GM12874 (cell line): Measurements from ENCODE around the gene CYB5RL.

ENCODE experiments used
- CTCF ChIP-seq: IDR thresholded peaks from 2 replicates; pipeline ENCODE4 v1.5.1; 2011; ENCODE audit warnings: low read depth, mild to moderate bottlenecking, control low read depth, low read length, moderate library complexity; ENCODE audit not compliant: insufficient read depth

CYB5RL gene

GRCh38 chr1:54160351-54160750 lies 39.5 kb downstream of the CYB5RL start:
- no peak for TF ChIP-seq CTCF

GRCh38 chr1:54159733-54160316 lies 40.0 kb downstream of the CYB5RL start:
- TF ChIP-seq CTCF: no peak

GRCh38 chr1:54158071-54158470 lies 41.8 kb downstream of the CYB5RL start:
- TF ChIP-seq CTCF: no peak

- TF ChIP-seq CTCF: no peak
Observed at GRCh38 chr1:54157401-54157800, 42.4 kb downstream of the CYB5RL start.

GRCh38 chr1:54156986-54157385 lies 42.8 kb downstream of the CYB5RL start:
- TF ChIP-seq CTCF: no peak

GRCh38 chr1:54156201-54156600 lies 43.6 kb downstream of the CYB5RL start:
- TF ChIP-seq CTCF: no peak

- TF ChIP-seq CTCF: no peak
Observed at GRCh38 chr1:54153535-54154439, 46.0 kb downstream of the CYB5RL start.
